ENCODE data around the gene CATSPERD.

DNA sequence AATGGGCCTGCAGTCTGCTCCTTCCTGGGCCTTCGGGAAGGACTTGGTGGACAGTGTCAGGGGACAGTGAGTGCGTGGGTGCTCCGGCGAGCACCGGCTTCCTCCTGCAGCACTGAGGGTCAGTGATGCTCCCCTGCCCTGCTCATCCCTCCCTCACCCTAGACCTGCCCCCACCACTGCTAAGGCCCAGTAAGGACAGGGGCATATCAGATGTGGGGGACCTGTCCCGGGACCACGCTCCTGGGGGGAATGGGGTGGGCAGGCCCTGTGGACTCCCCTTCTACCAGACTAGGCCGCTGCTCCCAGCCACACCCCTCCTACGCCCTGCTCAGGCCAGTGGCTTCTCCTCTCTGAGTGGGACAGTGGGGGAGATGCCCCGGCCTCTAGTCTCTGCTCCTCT lies 43.3 kb upstream of the CATSPERD start:
- TF ChIP-seq CTCF (IDR thresholded peaks at IDR 0.05 in 4 of 5, conservative IDR thresholded peaks at IDR 0.05 in 1 of 5), result no peak
- no peak for TF ChIP-seq POLR2A (IDR thresholded peaks at IDR 0.05)
